Heart right ventricle (tissue), 16 donors: ENCODE data around the gene SEC23IP. TPM values are rescaled to one million over a fixed set of nuclear protein-coding genes. Genes with fewer than 3 reads are reported as not detected.

Source experiments
- ATAC-seq, 8 donors: fragments of 200-7000 bp; cut with Tn5 transposase; one replicate each; pipeline ENCODE4 v1.9.1; 2020; ENCODE audit warnings: mild to moderate bottlenecking in 8 of 8, moderate library complexity in 8 of 8, moderate number of reproducible peaks in 1 of 8
- DNase-seq, 2 donors: peaks; one replicate each; pipeline ENCODE4 v3.0.0-alpha.2; 2020
- H3K27ac ChIP-seq, 10 donors: fragments of 200-600 bp; sonication (generic) in 2 of 10; one replicate each; pipeline versions ENCODE4 v1.5.0 to v1.8.0; 2020 to 2022; ENCODE audit warnings: mild to moderate bottlenecking in 3 of 10
- H3K27me3 ChIP-seq, 7 donors: fragments of 200-600 bp; one replicate each; pipeline ENCODE4 v1.8.0; 2021 to 2022; ENCODE audit warnings: mild to moderate bottlenecking in 2 of 7
- H3K36me3 ChIP-seq, 9 donors: fragments of 200-600 bp; sonication (generic) in 1 of 9; one replicate each; pipeline versions ENCODE4 v1.5.0 to v1.8.0; 2020 to 2022; ENCODE audit warnings: mild to moderate bottlenecking in 2 of 9
- H3K4me1 ChIP-seq, 9 donors: fragments of 200-600 bp; sonication (generic) in 1 of 9; one replicate each; pipeline versions ENCODE4 v1.5.0 to v1.8.0; 2020 to 2022; ENCODE audit warnings: mild to moderate bottlenecking in 4 of 9
- H3K4me3 ChIP-seq, 10 donors: fragments of 200-600 bp; sonication (generic) in 2 of 10; one replicate each; pipeline versions ENCODE4 v1.5.0 to v1.8.0; 2020 to 2022; ENCODE audit warnings: mild to moderate bottlenecking in 7 of 10, moderate library complexity in 2 of 10
- H3K9me3 ChIP-seq, 11 donors: fragments of 200-600 bp in 10 of 11; sonication (generic) in 2 of 11; one replicate each; pipeline versions ENCODE4 v1.5.0 to v1.8.0; 2013 to 2022; ENCODE audit warnings: mild to moderate bottlenecking in 2 of 11, control low read depth in 1 of 11, moderate library complexity in 1 of 11
- CTCF ChIP-seq, 9 donors: fragments of 200-600 bp; sonication (generic) in 2 of 9; IDR thresholded peaks; one replicate each; pipeline versions ENCODE4 v1.5.0 to v1.8.0; 2021 to 2022; ENCODE audit warnings: antibody characterized with exemption in 9 of 9, mild to moderate bottlenecking in 5 of 9, moderate library complexity in 1 of 9
- WGBS, 2 donors: extraction: QIAGEN DNeasy Blood & Tissue Kit; methylation state at CpG; one replicate each; pipeline ENCODE4 v1.1.7; 2013; ENCODE audit warnings: inconsistent platforms in 1 of 2; 5-methylcytosine and 5-hydroxymethylcytosine counted together
- intact Hi-C, 10 donors: fragments of 100-400 bp; cut with DNase I; formaldehyde crosslinking; loops; one replicate each; pipeline versions ENCODE4 v1.11.1 to v1.14.2; 2022
- polyA plus RNA-seq, 2 donors: library from polyadenylated mRNA; stranded (reverse); fragments of 200-250 nt; gene quantifications; one replicate each; pipeline ENCODE4 v1.2.3, GENCODE V29; 2013
- total RNA-seq, 10 donors: library from RNA; stranded (reverse); fragmentation: NEBNext Ultra II Directional in 3 of 10; extraction: Animal tissue kit (Norgen Biotek cat#: 25700) in 3 of 10; gene quantifications; one replicate each; pipeline versions ENCODE4 v1.2.1 to v1.2.4, GENCODE V29; 2021 to 2023
- donor health status: Arrhythmogenic right ventricular cardiomyopathy.
- donor health status: ischemic (EF 13 %, LVEDD 7.1; RV severe dilation, severe dysfunction).
- donor health status: healthy with polysubstance abuse.
- donor health status: DM: no; HTN: yes; CAD: no.
- donor health status: DM: no; HTN: no; CAD: no.
- donor health status: ischemic (EF 25% LVEDD 6.9; RV normal size, moderate dysfunction).
- donor health status: ischemic (EF 25% LVEDD 5.7; RV mildly dilated, moderate dysfunction).
- donor health status: healthy.
- donor health status: DM: yes; HTN: yes; CAD: no.
- donor health status: Ischemic cardiomyopathy.
- donor health status: ischemic (EF 35%, LVEDD 5.7; RV mildly dilated, moderate dysfunction).
- donor health status: nonischemic (EF 11% LVEDD 7.7; RV severe dilation, severe dysfunction).
- donor health status: DM: yes; HTN: yes; CAD: no.
- donor health status: PGD.
- donor health status: ischemic (EF 29% LVEDD 5.4; RV normal size, mild dysfunction).
- donor health status: nonischemic (EF 23%, LVEDD 6.1; RV moderate dilation, normal function).

The SEC23IP gene
- total and polyA plus RNA-seq, 12 donors, result 5.9 to 43.9 (median 30.6) TPM

GRCh38 chr10:119969609-119970008 lies 77.1 kb downstream of the SEC23IP start:
- no peak for DNase-seq
- no peak for TF ChIP-seq CTCF (IDR thresholded peaks at IDR 0.05)
- H3K27ac ChIP-seq, result no peak overlapping the region
- WGBS, 2 donors, result 54 to 64% methylated on average over 1 of the region's 1 CpG
- intact Hi-C loops, result no loop called here
- H3K36me3 ChIP-seq, result no peaks in the 10 kb centered on the region
- no peak overlapping the region for H3K4me3 ChIP-seq
- no peaks in the 10 kb centered on the region for H3K27me3 ChIP-seq
- ATAC-seq, result no peak
- H3K9me3 ChIP-seq, result peaks cover 0 to 20% (median 12%) of the 10 kb centered on the region in 11 donors
- H3K4me1 ChIP-seq, result no peaks in the 10 kb centered on the region

- no peak for ATAC-seq
- Histone ChIP-seq H3K27ac (no peak overlapping the region), H3K27me3 (no peaks in the 10 kb centered on the region), H3K9me3 (peaks cover 0 to 20% (median 12%) of the 10 kb centered on the region in 11 donors), H3K36me3 (no peaks in the 10 kb centered on the region), H3K4me1 (no peaks in the 10 kb centered on the region), H3K4me3 (no peak overlapping the region)
- no peak for TF ChIP-seq CTCF (IDR thresholded peaks at IDR 0.05)
- intact Hi-C loops, result no loop called here
- 95 to 96% methylated on average over 1 of the region's 1 CpG for WGBS, 2 donors
- DNase-seq, result no peak
Observed at GRCh38 chr10:119970107-119970506, 77.6 kb downstream of the SEC23IP start.

GRCh38 chr10:119970963-119971362 lies 78.4 kb downstream of the SEC23IP start:
- intact Hi-C loops, result no loop called here
- 84 to 100% methylated on average over 1 of the region's 1 CpG for WGBS, 2 donors
- Histone ChIP-seq H3K27me3 (no peaks in the 10 kb centered on the region), H3K27ac (no peak overlapping the region), H3K4me1 (no peaks in the 10 kb centered on the region), H3K4me3 (no peak overlapping the region), H3K36me3 (no peaks in the 10 kb centered on the region), H3K9me3 (peaks cover 0 to 19% (median 12%) of the 10 kb centered on the region in 11 donors)
- ATAC-seq (no peak), DNase-seq (no peak)
- no peak for TF ChIP-seq CTCF (IDR thresholded peaks at IDR 0.05)

- no peak overlapping the region for H3K27ac ChIP-seq
- H3K36me3 ChIP-seq, result no peaks in the 10 kb centered on the region
- DNase-seq (no peak), ATAC-seq (no peak)
- H3K4me1 ChIP-seq, result no peaks in the 10 kb centered on the region
- no peak for TF ChIP-seq CTCF (IDR thresholded peaks at IDR 0.05)
- intact Hi-C loops, result no loop called here
- peaks cover 0 to 4% (median 0%) of the 10 kb centered on the region in 11 donors for H3K9me3 ChIP-seq
- H3K4me3 ChIP-seq, result no peak overlapping the region
- peaks cover 0 to 10% (median 3%) of the 10 kb centered on the region in 7 donors for H3K27me3 ChIP-seq
- 74 to 75% methylated on average over 5 of the region's 5 CpGs for WGBS, 2 donors
Observed at GRCh38 chr10:119973281-119973680, 80.8 kb downstream of the SEC23IP start.
